UCSD-AML1 (cell line): ENCODE data around the gene GFM1.
A peak's percentile ranks its signal among the peaks of the same experiment; 100 is the strongest.
"Not testable (repeated sequence)": the region's sequence is repeated elsewhere in the genome, so short reads cannot be mapped to it uniquely, and the experiment has no call there.

ENCODE experiments used
- DNase-seq: peaks from one replicate; lab custom pipeline; 2025; ENCODE audit not compliant: unreplicated experiment; lab: John Stamatoyannopoulos, UW

GFM1 gene

DNA sequence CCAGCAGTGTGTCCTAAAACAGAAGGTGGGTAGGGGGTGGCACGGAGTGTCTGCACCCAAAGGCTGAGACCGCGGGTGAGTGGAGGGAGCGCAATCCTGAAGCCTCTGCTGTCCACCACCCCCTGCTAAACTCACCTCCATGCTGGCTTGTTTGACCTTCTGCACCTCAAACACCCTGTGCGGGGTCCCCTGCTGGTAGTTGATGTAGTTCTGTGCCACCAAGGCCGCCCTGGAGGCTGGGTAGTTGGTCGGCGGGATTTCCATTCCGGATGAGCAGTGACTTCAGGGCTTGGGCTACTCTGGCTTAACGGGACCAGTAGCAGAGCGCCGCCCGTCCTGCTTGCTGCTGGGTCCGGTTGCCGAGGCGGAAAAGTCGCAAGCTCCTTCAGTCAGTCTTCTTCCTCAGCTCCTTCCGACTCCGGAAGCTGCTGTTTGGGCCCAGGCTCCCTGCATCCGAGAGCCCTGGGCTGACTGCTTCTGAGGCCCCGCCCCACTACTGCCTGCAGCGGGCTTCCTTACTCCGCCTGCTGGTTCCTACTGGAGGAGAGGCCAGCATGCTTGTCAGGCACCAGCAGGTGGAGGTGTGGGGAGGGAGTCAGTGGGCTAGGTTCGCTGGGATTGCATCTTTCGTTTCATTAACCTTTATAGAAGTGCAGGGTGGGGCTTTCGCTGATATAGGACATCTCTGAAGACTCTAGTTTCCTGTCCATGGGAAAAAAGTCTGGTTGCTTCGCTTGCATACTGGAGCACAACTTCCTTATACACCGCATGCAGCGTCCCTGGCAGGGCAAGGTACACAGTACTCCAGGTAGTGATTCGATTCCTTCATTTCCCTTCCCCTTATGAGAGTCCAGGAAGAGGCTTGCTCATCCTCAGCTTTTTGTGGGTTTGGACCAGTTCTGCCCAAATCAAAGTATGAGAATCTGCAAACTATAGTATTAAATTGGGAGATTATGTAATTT lies 28.2 kb downstream of the GFM1 start, which contains the start of gene LXN:
TSS of gene LXN (minus strand) at position 434 of the 962 bp plus-strand sequence. CDS start at position 264, 170 bp downstream.
- peak; percentile 89 for DNase-seq

DNA sequence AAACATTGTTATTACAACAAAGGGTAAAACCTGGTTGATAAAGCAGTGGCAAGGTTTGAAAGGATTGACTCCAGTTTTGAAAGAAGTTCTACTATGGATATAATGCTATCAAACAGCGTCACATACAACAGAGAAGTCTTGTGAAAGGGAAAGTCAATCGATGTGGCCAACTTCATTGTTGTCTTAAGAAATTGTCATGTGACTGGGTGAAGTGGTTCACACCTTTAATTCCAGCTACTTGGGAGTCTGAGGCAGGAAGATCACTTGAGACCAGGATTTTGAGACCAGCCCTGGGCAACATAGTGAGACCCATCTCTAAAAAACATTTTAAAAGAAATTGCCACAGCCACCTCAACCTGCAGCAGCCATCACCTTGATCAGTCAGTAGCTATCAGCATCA lies 34.4 kb downstream of the GFM1 start:
- no peak for DNase-seq

DNA sequence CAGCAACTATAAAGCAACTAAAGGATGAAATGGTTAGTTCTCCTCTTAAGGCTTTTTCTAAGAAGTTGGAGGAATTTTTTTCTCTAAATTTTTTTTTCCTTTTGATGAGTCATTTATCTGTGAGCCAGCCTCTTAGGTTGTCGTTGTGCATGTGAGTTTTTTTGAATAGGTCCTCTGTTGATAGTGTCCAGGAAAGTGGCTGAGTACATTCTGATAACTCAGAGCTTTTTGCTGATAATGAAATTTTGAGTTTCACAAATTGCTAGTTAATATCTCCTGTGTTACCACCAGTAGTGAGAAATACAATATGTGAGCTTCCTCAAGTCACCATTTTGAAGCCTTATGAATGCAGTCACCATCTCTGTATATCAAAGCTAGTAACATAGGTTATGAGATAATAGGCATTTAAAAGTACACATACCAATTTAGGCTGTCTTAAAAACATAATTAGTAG lies 35.2 kb downstream of the GFM1 start:
- no peak for DNase-seq

DNA sequence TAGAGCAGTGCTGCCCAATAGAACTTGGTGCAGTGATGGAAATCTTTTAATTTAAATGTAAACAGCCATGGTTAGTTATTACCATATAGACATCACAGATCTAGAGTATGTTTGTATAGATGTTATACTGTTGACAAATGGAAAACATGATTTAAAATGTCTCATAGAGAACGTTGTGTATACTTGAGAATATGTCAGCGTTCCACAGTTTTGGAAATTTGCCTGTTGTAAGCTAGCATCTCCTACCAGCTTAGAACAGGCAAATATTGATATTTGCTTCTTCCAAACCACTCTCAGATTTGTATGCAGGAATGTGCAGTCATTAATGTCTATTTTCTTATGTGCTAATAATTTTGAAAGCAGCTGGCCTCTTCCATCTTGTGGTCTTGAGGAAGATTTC lies 36.5 kb downstream of the GFM1 start:
- DNase-seq = no peak

DNA sequence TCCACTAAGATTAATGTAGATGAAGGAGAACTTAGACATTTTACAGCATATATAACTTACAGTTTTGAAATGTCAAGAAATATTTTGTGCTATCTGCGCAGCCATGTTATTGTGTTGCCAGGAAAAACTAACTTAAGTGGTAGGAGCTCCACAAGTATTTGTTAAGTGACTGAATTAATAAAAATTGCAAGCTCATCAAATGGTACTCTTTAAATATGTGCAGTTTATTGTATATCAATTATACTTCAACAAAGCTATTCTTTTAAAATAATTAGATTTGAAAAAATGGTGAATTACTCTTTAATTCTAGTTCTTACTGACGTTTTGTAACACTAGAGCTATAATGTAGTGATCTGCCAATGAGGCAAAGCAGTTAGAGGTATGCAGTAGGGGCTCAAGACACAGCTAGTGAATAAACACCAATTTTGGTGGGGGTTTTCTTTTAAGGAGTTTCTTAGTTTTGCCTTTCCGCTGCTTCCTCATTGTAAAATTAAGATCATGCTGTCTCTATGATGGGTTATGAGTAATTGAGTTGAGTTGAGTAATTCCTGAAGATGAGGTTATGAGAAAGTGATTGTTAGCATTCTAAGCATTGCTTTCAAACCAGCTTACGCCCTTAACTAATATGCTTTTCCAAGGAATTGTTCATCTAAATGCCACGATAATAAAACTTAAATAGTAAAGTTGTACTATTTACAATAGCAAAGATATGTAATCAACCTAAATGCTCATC lies 39.1 kb downstream of the GFM1 start:
- DNase-seq = no peak

DNA sequence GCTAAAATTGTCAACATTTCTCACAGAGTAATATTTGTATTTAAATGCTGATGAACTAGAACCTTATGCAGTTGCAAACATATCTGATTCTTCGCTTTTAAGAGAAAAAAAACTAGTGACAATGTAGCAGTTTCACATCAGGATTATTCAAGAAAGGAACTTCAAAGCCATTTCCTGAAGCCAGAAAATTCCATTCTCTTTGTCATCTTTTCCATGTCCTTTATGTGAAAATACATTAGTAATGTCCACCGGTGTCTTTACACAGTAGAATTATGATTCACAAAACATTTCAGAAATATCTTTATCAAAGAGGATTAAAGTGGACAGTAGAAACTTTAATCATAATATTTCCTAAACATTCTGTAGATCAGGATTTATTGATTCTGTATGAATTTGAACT lies 40.8 kb downstream of the GFM1 start:
- no peak for DNase-seq

DNA sequence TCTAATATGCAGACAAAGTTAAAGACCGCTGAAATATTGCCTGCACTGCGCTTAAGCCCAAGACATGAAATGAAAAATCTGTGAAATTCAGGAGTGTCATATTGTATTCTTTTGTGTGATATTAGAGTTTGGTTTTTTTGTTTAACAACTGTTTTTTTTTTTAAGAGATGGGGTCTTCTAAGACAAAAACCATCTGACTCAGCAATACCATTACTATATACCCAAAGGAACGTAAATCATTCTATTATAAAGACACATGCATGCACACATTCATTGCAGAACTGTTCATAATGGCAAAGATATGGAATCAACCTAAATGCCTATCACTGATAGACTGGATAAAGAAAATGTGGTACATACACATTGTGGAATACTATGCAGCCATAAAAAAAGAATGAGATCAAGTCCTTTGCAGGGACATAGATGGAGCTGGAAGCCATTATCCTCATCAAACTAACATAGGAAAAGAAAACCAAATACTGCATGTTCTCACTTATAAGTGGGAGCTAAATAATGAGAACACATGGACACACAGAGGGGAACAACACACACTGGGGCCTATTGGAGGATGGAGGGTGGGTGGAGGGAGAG lies 49.6 kb downstream of the GFM1 start:
- DNase-seq = not testable (repeated sequence)

DNA sequence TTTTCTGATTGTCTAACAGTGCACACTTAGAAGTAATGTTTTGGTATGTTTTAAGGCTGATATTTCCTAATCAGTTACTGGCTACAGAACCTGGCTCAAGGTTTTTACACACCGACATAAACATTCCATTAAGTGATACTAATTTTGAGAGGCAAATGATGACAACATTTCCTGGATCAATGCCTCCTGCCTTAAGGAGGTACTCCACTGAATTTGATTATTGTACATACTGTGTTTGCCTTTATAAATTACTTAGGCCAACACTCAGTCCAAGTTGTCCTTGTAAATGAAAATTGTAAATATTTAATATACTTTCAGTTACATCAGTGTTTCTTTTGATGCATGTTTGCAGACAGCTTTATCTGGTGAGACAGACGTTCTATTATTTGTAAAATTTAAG lies 52.3 kb downstream of the GFM1 start:
- DNase-seq = no peak

DNA sequence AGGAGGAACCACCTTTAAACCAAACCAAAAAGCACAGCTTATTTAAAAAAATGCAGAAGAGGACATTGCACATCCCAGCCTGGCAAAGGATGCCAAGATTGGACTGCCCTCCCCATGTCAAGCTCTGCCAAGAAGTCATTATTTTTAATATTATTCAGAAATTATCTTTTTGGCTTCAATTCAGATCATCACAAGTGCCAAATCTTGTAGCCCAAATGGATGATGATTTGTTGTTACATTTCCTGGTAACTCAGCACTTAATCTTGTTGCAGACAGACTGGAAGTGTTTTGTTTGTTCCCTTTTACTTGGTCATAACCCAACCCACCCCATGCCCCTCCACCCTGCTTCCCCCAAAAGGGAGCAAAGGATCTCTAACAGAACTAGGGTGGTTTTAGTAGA lies 56.2 kb downstream of the GFM1 start:
- no peak for DNase-seq

DNA sequence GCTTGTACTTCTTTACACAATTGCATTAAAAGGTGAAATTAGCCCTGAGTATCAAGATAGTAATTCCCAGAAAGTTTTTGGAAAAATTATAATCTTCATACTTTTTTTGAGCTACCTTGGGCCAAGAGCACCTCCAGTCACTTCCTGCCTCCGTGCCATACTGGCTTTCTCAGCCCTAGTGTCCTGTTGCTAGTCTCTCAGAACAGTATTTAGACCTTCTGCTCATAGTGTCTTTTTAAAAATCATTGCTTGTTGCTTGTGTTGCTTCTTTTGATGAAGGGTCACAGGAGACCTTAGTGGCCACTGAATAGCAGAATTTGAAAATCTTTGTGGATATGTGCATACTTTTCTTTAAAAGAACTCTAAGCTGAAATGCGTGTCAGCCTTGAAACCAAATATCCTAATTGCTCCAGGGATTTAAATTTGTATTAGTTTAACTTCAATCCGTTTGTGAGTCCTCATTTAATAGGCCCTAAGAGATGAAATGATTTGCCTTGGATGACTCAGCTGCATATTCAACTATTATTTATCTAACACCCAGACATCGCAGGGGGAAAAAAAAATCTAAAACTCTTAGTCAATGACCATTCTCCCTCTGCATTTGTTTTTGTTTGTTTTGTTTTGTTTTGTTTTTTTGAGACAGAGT lies 57.2 kb downstream of the GFM1 start:
- no peak for DNase-seq

DNA sequence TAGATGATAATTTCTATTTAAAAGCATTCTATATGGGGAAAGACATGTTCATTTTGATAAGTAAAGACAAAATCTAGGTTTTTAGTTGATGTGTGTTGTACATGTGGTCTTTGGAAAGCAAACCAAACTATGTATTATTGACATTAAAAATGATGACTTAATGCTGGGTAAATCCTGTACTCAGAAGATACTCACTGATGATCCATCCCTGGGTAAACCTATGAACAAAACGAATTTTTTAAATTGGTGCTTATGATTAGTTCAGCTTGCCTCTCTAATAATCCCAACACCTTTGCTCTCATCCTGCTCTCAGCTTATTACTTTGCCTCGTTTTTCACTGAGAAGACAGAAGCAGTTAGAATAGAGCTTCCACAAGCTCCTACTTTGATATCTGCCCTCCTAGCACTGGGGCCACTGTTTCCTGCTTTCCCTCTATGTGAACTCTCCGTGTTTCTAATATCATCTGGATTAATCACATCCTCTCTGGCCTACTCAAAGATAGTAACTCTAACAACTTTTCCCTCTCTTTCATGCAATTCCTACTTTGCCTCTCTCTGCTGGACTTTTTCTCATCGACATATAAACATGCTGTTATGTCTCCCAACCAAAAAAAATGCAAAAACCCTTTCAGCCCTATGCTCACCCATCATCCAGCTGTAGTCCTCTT lies 58.6 kb downstream of the GFM1 start:
- DNase-seq = no peak

DNA sequence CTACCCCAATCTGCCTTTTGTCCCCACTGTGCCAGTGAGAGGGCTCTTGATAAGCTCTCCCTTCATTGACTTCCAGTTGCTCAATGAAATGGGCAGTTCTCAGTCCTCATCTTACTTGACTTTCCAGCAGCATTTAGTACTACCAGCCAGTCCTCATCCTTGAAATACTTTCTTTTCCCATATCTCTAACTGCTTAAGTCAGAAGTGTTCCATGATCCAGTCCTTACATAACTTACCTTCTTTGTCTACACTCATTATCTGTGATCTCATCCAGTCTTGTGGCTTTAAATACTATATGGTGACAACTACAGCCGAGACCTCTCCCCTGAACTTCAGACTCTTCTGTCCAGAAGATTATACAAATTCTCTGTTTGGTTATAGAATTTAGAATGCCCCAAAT lies 59.2 kb downstream of the GFM1 start:
- no peak for DNase-seq

DNA sequence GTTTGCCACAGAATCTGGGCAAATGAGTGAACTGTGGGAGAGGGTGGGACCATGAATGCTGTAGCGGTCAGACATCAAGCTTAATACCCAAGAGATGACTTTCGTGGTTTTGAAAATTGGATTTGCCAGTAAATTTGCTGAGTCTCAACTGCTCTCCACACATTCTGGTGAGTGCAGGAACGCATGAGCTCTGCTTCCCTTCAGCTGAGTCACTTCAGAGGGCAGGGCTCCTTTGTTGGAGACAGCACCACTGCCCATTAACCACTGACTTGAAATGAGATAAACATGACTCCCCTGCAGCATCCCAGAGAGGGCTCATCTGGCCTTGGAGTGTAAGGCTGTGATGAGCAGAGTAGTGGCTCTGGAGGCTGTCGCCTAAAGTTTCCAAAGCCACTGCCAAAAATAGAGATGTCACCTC lies 65.3 kb downstream of the GFM1 start:
- peak; percentile 26 for DNase-seq

DNA sequence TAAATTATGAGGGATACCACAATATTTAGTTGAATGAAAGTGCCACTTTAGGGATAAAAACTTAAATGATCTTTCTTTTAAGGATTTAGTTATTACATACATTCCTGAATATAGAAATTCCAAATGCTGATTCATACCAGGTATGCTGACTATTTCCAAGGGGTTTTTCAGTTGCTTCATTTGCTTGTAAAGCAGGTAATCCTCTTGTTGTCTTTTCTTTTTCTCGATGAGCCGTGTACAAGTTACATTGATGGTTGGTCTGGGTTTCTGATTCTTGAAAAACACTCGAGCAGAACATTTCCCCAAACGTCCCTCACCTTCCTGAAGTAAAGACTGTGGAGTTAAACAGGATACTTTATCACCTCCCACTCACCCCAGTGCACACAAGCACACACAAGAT lies 66.3 kb downstream of the GFM1 start:
- DNase-seq = no peak

DNA sequence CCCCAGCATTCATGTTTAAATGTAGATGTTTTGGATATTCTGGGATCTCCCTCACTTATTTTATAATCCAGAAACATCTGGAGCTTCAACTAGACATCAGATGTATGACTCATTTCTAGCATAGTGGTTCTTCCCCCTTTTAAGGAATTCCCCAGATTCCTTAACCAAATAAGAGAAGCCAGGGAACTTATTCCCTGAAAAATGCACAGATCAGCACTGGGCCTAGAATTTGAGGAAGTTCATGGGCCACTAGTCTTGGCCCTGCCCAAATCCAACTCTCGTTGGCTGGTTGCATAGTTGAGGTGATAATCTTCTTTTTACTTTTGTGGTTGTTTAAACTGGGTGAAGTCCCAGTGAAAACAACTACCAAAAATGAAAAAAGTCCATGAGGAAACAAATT lies 67.6 kb downstream of the GFM1 start:
- no peak for DNase-seq

DNA sequence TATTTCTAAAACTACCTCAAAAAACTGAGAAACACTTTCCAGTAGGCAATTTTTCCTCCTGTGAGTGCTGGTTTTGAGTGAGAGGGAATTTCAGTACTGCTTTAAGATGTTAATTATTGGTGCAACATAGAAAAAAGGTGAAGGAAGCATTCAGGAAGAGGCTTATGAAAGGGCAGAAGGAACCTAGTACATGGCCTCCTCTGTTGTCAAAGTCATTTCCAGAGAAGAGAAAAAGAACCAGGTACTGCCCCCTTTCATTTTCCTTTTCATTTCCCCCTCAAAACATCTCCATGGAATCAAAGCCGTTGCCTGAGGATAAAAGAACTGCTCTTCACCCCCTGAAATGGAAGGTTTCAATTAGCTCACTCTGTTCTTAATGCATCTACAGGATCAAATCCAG lies 68.1 kb downstream of the GFM1 start:
- no peak for DNase-seq

DNA sequence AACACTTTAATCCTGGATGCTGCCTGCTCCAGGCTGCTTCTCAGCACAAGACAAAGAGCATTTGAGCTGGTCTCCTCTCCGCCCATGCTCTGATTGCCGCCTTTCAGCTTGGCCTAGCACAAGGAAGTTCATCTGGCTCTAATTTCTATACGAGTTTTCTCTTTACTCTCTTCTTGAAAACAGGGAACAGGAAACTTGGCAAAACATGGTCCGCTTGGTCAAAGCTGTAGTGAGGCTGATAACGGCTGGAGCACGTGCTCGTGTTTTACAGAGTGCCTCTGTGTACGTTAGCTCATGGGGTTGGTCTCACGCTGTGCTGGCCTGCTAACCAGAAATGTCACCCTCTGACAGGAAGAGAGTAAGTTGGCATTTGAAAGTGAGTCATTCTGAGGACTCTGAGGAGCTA lies 68.8 kb downstream of the GFM1 start:
- peak; percentile 58 for DNase-seq

DNA sequence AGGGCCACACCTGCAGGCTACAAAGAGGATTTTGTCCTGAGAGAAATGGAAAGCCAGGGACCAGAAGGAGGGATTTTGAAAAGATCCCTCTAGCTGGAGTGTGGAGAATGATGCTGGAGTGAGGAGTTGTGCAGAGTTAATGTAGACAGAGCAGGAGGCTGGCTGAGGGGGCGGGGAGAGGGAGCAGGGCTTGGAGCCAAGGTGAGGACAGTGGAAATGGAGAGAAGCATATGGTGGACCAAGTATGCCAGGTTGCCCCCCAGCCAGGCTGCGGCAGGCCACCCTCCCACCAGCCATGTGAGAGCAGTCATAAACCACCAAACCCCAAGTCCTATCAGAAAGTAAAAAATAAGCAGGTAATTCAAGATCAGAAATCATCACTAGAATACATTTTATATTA lies 73.2 kb downstream of the GFM1 start:
- no peak for DNase-seq

DNA sequence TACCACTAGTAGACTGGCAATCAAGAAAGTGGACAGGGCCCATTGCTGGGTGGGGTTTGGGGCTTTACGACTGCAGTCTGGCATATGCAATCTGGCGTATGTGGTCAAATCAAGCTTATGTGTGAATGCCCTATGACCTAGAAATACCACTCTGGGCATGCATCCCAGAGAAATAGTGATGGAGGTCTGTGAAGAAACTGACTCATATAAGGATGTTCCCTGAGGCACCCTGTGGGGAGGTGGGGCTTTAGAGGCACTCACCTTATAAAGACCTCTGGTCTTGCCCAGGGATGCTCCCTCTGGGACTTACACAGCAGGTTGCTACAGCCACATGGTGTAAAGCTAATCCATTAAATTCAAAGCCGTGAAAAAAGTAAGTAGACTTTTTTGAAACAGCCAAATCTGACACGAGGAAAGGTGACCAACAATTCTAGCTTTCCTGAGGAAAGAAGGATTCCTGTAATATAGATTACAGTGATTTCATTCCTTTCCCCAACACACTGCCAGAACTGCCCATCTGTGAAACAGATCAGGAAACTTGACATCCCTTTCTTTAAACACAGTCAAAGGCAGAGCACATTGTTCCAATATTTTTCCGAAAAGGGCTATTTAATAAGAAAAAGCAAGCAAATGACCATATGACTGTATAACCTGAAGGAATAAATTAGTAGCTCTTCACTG lies 74.3 kb downstream of the GFM1 start:
- no peak for DNase-seq

DNA sequence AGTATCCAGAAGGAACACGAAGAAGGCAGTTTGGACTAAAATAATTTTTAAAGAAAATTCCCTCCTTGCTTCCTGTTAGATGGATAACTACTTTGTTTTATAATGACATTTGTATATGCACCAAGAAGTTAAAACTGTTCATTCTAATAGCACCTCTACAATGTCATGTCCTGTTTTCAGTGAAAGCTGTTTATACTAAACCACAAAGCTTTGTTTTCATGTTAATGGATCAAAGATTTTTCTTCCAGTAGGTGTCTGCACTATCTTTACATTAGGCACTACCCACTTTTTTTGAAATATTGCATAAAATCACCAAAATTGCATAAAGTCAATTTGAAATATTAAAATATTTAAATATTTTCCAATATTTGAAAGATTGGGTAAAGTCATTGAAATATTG lies 77.8 kb downstream of the GFM1 start:
- DNase-seq = no peak
